ENCODE results near the gene TMEM176B.

- no peak for TF ChIP-seq POLR2A (IDR thresholded peaks at IDR 0.05)
- TF ChIP-seq CTCF (IDR thresholded peaks at IDR 0.05): no peak
These were observed 6.7 kb upstream of the TMEM176B start for GRCh38 chr7:150806863-150807262.
